KMS-11 (cell line): ENCODE data around the gene SLC25A21.
"Not testable (repeated sequence)": the region's sequence is repeated elsewhere in the genome, so short reads cannot be mapped to it uniquely, and the experiment has no call there.

ENCODE experiments used
- H2AFZ ChIP-seq: fragments of 200-600 bp; sonication (generic); 2 replicates; pipeline ENCODE4 v1.6.1; 2016; ENCODE audit warnings: antibody characterized with exemption, mixed run types, low read depth
- H3K27ac ChIP-seq: fragments of 200-600 bp; sonication (generic); 2 replicates; pipeline ENCODE4 v1.6.1; 2016; ENCODE audit warnings: mild to moderate bottlenecking, mixed run types
- H3K27me3 ChIP-seq: fragments of 200-600 bp; sonication (generic); 2 replicates; pipeline ENCODE4 v1.6.1; 2017; ENCODE audit warnings: mild to moderate bottlenecking, low read depth, mixed run types, moderate library complexity; ENCODE audit not compliant: insufficient read depth
- H3K36me3 ChIP-seq: fragments of 200-600 bp; sonication (generic); 2 replicates; pipeline ENCODE4 v1.6.1; 2017; ENCODE audit warnings: mild to moderate bottlenecking, mixed run types; ENCODE audit not compliant: insufficient read depth
- H3K4me1 ChIP-seq: fragments of 200-600 bp; sonication (generic); 2 replicates; pipeline ENCODE4 v1.6.1; 2016; ENCODE audit warnings: mild to moderate bottlenecking, low read depth, mixed run types; ENCODE audit not compliant: poor library complexity, severe bottlenecking
- H3K4me2 ChIP-seq: fragments of 200-600 bp; sonication (generic); 2 replicates; pipeline ENCODE4 v1.7.0; 2016; ENCODE audit warnings: mild to moderate bottlenecking, mixed run types
- H3K4me3 ChIP-seq: fragments of 200-600 bp; sonication (generic); IDR thresholded peaks from 2 replicates; pipeline ENCODE4 v1.6.1; 2017; ENCODE audit warnings: low read depth, low read length, mixed read lengths; ENCODE audit not compliant: insufficient read depth
- H3K79me2 ChIP-seq: fragments of 200-600 bp; sonication (generic); 2 replicates; pipeline ENCODE4 v1.6.1; 2016; ENCODE audit warnings: low read depth, mixed run types; ENCODE audit not compliant: insufficient read depth
- H3K9ac ChIP-seq: fragments of 200-600 bp; sonication (generic); 2 replicates; pipeline ENCODE4 v1.6.1; 2016; ENCODE audit warnings: mild to moderate bottlenecking, mixed run types
- H4K20me1 ChIP-seq: fragments of 200-600 bp; sonication (generic); 2 replicates; pipeline ENCODE4 v1.6.1; 2016; ENCODE audit warnings: mild to moderate bottlenecking, mixed run types; ENCODE audit not compliant: insufficient read depth
- TF ChIP-seq, protein P1 (sequence below): fragments of 200-600 bp; sonication (generic); conservative IDR thresholded peaks from 2 replicates; pipeline ENCODE4 v1.6.1; 2017; ENCODE audit warnings: low read depth, mild to moderate bottlenecking, antibody characterized with exemption, low read length, moderate library complexity, mixed read lengths

Gene SLC25A21

GRCh38 chr14:36910578-36910977 is 261.8 kb downstream of the SLC25A21 start:
- H3K79me2 ChIP-seq, result no peaks in the 10 kb centered on the region
- no peaks in the 10 kb centered on the region for H3K36me3 ChIP-seq
- H3K9ac ChIP-seq, result no peak overlapping the region
- no peaks in the 10 kb centered on the region for H4K20me1 ChIP-seq
- H3K4me3 ChIP-seq, result no peak overlapping the region
- H2AFZ ChIP-seq, result no peak overlapping the region
- H3K27ac ChIP-seq, result no peak overlapping the region
- TF ChIP-seq, protein P1, sequence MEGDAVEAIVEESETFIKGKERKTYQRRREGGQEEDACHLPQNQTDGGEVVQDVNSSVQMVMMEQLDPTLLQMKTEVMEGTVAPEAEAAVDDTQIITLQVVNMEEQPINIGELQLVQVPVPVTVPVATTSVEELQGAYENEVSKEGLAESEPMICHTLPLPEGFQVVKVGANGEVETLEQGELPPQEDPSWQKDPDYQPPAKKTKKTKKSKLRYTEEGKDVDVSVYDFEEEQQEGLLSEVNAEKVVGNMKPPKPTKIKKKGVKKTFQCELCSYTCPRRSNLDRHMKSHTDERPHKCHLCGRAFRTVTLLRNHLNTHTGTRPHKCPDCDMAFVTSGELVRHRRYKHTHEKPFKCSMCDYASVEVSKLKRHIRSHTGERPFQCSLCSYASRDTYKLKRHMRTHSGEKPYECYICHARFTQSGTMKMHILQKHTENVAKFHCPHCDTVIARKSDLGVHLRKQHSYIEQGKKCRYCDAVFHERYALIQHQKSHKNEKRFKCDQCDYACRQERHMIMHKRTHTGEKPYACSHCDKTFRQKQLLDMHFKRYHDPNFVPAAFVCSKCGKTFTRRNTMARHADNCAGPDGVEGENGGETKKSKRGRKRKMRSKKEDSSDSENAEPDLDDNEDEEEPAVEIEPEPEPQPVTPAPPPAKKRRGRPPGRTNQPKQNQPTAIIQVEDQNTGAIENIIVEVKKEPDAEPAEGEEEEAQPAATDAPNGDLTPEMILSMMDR, result no peak
- H3K4me1 ChIP-seq, result no peaks in the 10 kb centered on the region
- no peaks in the 10 kb centered on the region for H3K27me3 ChIP-seq
- no peak overlapping the region for H3K4me2 ChIP-seq

DNA sequence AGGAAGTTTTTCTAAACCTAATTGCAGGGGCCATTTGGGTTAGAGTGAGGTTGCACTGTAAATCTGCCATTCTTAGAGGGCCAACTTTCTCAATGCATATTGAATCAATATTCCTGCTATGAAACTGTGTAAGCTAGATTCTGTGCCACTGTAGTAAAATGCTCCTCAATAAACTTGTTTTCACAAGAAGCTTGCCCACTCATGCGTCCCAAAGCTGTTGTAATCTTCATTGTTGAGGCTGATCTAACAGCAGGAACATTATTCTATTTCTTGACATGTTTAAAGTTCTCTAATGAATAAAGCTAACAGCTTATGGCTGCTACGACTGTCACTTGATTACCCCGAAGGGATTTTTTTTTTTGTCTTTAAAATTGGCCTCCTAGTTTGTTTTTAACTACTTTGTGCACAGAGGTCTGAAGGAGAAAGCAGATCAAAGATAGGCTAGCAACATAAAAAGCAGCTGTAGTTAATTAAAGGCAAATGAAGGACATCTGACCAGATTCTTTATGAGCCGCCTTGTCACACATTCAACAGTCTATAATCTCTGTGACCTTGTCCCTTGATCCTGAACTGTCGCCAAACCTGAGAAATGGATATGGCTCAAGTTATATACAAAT is 267.0 kb downstream of the SLC25A21 start:
- Histone ChIP-seq H3K36me3 (no peaks in the 10 kb centered on the region), H3K27me3 (no peaks in the 10 kb centered on the region), H3K4me2 (no peak overlapping the region), H3K4me1 (no peaks in the 10 kb centered on the region), H3K79me2 (no peaks in the 10 kb centered on the region), H3K27ac (no peak overlapping the region), H2AFZ (no peak overlapping the region), H4K20me1 (no peaks in the 10 kb centered on the region), H3K4me3 (no peak overlapping the region), H3K9ac (no peak overlapping the region)
- TF ChIP-seq, protein P1, result no peak

DNA sequence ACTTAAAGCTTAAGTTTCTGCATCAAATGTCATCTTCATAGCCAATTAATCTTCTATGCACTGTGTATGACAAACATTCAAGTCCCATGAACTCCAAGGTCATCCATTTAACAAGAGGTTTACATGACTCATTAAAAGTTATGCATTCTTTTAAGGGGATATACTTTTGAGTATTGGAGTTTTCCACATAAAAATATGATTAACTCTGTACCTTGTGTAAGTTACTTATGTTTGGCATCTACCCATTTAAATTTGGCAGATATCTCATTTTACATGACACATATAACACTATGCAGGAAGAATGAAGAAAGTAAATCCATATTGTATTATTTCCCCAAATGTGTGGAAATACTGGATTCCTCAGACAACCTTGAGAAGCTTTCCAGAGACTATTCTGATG is 270.5 kb downstream of the SLC25A21 start:
- Histone ChIP-seq H3K79me2 (no peaks in the 10 kb centered on the region), H3K4me3 (no peak overlapping the region), H4K20me1 (no peaks in the 10 kb centered on the region), H3K36me3 (no peaks in the 10 kb centered on the region), H3K27me3 (no peaks in the 10 kb centered on the region), H3K4me1 (no peaks in the 10 kb centered on the region), H2AFZ (no peak overlapping the region), H3K9ac (no peak overlapping the region), H3K27ac (no peak overlapping the region), H3K4me2 (no peak overlapping the region)
- TF ChIP-seq, protein P1, result no peak

GRCh38 chr14:36900846-36901245 is 271.6 kb downstream of the SLC25A21 start:
- H2AFZ ChIP-seq, result no peak overlapping the region
- no peaks in the 10 kb centered on the region for H3K79me2 ChIP-seq

DNA sequence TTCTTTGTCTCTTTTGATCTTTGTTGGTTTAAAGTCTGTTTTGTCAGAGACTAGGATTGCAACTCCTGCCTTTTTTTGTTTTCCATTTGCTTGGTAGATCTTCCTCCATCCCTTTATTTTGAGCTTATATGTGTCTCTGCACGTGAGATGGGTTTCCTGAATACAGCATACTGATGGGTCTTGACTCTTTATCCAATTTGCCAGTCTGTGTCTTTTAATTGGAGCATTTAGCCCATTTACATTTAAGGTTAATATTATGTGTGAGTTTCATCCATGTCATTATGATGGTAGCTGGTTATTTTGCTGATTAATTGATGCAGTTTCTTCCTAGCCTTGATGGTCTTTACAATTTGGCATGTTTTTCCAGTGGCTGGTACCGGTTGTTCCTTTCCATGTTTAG is 276.1 kb downstream of the SLC25A21 start:
- not testable (repeated sequence) for H3K36me3 ChIP-seq, H3K27ac ChIP-seq, H3K9ac ChIP-seq, H4K20me1 ChIP-seq, H3K27me3 ChIP-seq, H3K79me2 ChIP-seq, H2AFZ ChIP-seq, H3K4me2 ChIP-seq, H3K4me3 ChIP-seq, H3K4me1 ChIP-seq

More at GRCh38 chr14:36900846-36901245, 271.6 kb downstream of the SLC25A21 start:
- Histone ChIP-seq H3K4me3 (no peak overlapping the region), H3K27me3 (no peaks in the 10 kb centered on the region), H3K4me1 (no peaks in the 10 kb centered on the region), H3K27ac (no peak overlapping the region), H3K36me3 (no peaks in the 10 kb centered on the region), H4K20me1 (no peaks in the 10 kb centered on the region), H3K9ac (no peak overlapping the region), H3K4me2 (no peak overlapping the region)
- TF ChIP-seq, protein P1, result no peak
